Natural killer cell (primary cell): Measurements from ENCODE around the gene HDAC4. TPM values are rescaled to one million over a fixed set of nuclear protein-coding genes. Genes with fewer than 3 reads are reported as not detected.
A peak's percentile ranks its signal among the peaks of the same experiment; 100 is the strongest.

Experiments used
- ATAC-seq, 3 donors: fragments of 150-1000 bp in 2 of 3; fragments of 200-7000 bp in 1 of 3; cut with Tn5 transposase; 1 replicate in 1 of 3; 2 replicates in 2 of 3; pipeline ENCODE4 v1.10.0; 2021; ENCODE audit warnings: mild to moderate bottlenecking in 2 of 3, moderate library complexity in 2 of 3
- DNase-seq, 2 donors: peaks; one replicate each; pipeline versions ENCODE4 v3.0.0 to v3.0.0-alpha.2; 2013 to 2021; ENCODE audit warnings: mixed read lengths in 1 of 2
- H3K27ac ChIP-seq: one replicate; pipeline ENCODE4 v1.5.1; 2013; ENCODE audit warnings: mild to moderate bottlenecking, low read length
- H3K27me3 ChIP-seq: one replicate; pipeline ENCODE4 v1.6.1; 2013; ENCODE audit warnings: low read length; ENCODE audit not compliant: control insufficient read depth, insufficient read depth
- H3K36me3 ChIP-seq: one replicate; pipeline ENCODE4 v1.6.1; 2013; ENCODE audit warnings: low read length; ENCODE audit not compliant: control insufficient read depth, insufficient read depth
- H3K4me1 ChIP-seq: one replicate; pipeline ENCODE4 v1.6.1; 2013; ENCODE audit warnings: low read length; ENCODE audit not compliant: control insufficient read depth, insufficient read depth
- H3K4me3 ChIP-seq: one replicate; pipeline ENCODE4 v1.5.1; 2013; ENCODE audit warnings: low read length
- H3K9me3 ChIP-seq: one replicate; pipeline ENCODE4 v1.6.1; 2013; ENCODE audit warnings: low read length; ENCODE audit not compliant: control insufficient read depth, insufficient read depth
- H3K27ac Mint-ChIP-seq, 2 donors: one replicate each; pipeline ENCODE4 v1.8.0; 2022; ENCODE audit warnings: mild to moderate bottlenecking in 2 of 2, mixed read lengths in 2 of 2, moderate library complexity in 1 of 2
- H3K27me3 Mint-ChIP-seq, 2 donors: one replicate each; pipeline ENCODE4 v1.8.0; 2022; ENCODE audit warnings: low read depth in 2 of 2, mixed read lengths in 2 of 2
- H3K36me3 Mint-ChIP-seq: one replicate; pipeline ENCODE4 v1.8.0; 2022; ENCODE audit warnings: mixed read lengths
- H3K4me1 Mint-ChIP-seq, 2 donors: one replicate each; pipeline ENCODE4 v1.8.0; 2022; ENCODE audit warnings: mixed read lengths in 2 of 2
- H3K4me3 Mint-ChIP-seq: one replicate; pipeline ENCODE4 v1.8.0; 2022; ENCODE audit warnings: mild to moderate bottlenecking, moderate library complexity, mixed read lengths
- H3K9me3 Mint-ChIP-seq, 2 donors: one replicate each; pipeline ENCODE4 v1.8.0; 2022; ENCODE audit warnings: mixed read lengths in 2 of 2
- WGBS: methylation state at CpG from one replicate; pipeline ENCODE4 v1.1.7; 2013; ENCODE audit warnings: missing lambda C conversion rate; ENCODE audit not compliant: insufficient coverage; 5-methylcytosine and 5-hydroxymethylcytosine counted together
- intact Hi-C: fragments of 100-400 bp; cut with micrococcal nuclease; formaldehyde crosslinking; loops from one replicate; pipeline ENCODE4 v1.14.2; 2022
- total RNA-seq, 4 donors: library from RNA; stranded (reverse); fragments of 120-200 nt in 1 of 4; gene quantifications; one replicate each; pipeline versions ENCODE4 v1.2.3 to v1.2.4, GENCODE V29; 2013 to 2022
- TF ChIP-seq, protein P1 (sequence below): fragments of 200-600 bp; IDR thresholded peaks from one replicate; pipeline ENCODE4 v1.8.0; 2022; ENCODE audit warnings: antibody characterized with exemption

Gene HDAC4
- total RNA-seq, 3 donors from 2014 or later (not counting 1 experiment from before 2014, with no cell fraction given) = 74.9 to 105 (median 100) TPM

DNA sequence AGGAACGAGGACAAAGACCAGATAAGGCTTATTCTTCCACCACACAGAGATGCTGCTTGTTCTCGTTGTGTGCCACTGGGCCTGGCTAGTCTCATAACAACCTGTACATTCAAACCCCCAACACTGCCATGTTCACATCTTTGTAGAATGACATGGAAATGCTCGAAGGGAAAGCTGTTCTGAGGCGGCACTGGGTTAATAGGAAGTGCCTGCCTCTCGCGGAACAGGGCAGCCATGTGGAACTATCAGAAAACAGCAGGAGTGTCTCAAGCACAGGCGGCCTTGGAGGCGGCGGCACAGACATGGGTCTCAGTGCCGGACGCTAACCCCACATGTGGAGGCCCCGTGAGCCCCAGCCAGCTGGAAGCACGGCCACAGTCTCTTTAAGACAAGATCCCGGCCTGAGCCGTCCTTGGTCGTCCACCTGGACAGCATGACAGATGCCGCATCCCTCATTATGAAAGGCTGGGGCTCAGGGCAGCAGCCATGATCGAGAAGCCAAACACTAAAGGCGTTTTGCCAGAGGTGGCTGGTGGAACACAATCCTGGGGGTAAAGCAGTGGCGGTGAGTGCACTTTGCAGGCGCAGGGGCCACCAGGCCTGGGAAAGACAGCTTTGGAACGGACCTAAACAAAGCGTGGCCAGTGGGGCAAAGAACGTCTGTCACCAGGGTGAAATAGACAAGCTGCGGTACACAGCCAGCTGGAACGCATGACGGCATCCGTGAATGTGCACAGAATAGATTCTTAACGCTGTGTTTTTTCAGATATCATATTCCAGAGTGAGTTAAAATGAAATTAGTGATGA lies 161.0 kb downstream of the HDAC4 start:
- Mint-ChIP-seq H3K27ac (peak overlapping the region in 1 of 2 donors; percentile 21), H3K4me3 (no peak overlapping the region)

DNA sequence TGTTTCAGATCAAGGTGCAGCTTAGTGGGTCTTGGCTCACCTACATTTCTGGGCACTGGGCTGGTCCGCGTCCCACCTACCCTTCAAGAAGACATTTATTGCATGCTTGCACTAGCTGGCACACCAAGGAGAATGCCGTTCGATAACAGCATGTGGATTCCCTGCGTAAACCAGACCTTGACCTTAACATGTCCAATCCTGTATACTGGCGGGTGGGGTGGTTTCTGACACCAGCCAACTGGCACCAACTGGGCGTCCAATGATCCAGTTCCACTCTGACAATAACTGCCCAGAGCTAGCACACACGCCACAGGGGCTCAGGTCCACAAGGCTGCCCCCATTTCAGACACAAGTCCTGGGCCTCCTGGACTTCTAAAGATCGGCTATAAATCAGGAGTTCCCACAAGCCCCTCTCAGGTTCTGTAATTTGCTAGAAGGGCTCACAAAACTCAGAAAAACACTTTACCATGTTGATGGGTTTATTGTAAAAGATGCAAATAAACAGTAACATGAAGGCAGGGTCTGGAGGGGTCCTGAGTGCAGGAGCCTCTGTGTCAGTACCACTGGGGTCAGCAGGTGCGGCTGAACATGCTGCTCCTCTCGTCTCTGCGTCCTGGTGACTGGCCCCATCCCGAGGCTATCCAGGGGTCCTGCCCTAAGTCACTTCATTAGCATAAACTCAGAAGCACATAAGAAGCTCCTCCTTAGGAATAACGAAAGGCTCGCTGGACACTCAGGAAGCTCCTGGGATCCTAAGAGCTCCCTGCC lies 161.8 kb downstream of the HDAC4 start:
- no peak overlapping the region for H3K27ac Mint-ChIP-seq
- no peaks in the 10 kb centered on the region for H3K27me3 Mint-ChIP-seq
- DNase-seq = no peak
- Histone ChIP-seq H3K27me3 (no peaks in the 10 kb centered on the region), H3K27ac (no peak overlapping the region), H3K4me1 (peaks cover 25% of the 10 kb centered on the region), H3K36me3 (peaks cover 4% of the 10 kb centered on the region), H3K4me3 (no peak overlapping the region), H3K9me3 (no peaks in the 10 kb centered on the region)
- no peaks in the 10 kb centered on the region for H3K9me3 Mint-ChIP-seq
- H3K36me3 Mint-ChIP-seq = no peaks in the 10 kb centered on the region
- WGBS = 97% methylated on average over 15 of the region's 15 CpGs
- H3K4me3 Mint-ChIP-seq = no peak overlapping the region
- ATAC-seq = no peak
- intact Hi-C loops = no loop called here
- TF ChIP-seq, protein P1, sequence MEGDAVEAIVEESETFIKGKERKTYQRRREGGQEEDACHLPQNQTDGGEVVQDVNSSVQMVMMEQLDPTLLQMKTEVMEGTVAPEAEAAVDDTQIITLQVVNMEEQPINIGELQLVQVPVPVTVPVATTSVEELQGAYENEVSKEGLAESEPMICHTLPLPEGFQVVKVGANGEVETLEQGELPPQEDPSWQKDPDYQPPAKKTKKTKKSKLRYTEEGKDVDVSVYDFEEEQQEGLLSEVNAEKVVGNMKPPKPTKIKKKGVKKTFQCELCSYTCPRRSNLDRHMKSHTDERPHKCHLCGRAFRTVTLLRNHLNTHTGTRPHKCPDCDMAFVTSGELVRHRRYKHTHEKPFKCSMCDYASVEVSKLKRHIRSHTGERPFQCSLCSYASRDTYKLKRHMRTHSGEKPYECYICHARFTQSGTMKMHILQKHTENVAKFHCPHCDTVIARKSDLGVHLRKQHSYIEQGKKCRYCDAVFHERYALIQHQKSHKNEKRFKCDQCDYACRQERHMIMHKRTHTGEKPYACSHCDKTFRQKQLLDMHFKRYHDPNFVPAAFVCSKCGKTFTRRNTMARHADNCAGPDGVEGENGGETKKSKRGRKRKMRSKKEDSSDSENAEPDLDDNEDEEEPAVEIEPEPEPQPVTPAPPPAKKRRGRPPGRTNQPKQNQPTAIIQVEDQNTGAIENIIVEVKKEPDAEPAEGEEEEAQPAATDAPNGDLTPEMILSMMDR = no peak
- peaks cover 40 to 53% of the 10 kb centered on the region in 2 donors for H3K4me1 Mint-ChIP-seq

More for the DNA sequence above, 161.0 kb downstream of the HDAC4 start:
- TF ChIP-seq, protein P1 = no peak
- Histone ChIP-seq H3K27ac (no peak overlapping the region), H3K4me3 (no peak overlapping the region), H3K4me1 (peaks cover 25% of the 10 kb centered on the region), H3K27me3 (no peaks in the 10 kb centered on the region), H3K36me3 (no peaks in the 10 kb centered on the region), H3K9me3 (no peaks in the 10 kb centered on the region)
- intact Hi-C loops = no loop called here
- no peak for ATAC-seq
- DNase-seq = no peak
- Mint-ChIP-seq H3K4me1 (peaks cover 41 to 59% of the 10 kb centered on the region in 2 donors), H3K36me3 (no peaks in the 10 kb centered on the region), H3K27me3 (no peaks in the 10 kb centered on the region), H3K9me3 (no peaks in the 10 kb centered on the region)
- WGBS = 92% methylated on average over 29 of the region's 29 CpGs

DNA sequence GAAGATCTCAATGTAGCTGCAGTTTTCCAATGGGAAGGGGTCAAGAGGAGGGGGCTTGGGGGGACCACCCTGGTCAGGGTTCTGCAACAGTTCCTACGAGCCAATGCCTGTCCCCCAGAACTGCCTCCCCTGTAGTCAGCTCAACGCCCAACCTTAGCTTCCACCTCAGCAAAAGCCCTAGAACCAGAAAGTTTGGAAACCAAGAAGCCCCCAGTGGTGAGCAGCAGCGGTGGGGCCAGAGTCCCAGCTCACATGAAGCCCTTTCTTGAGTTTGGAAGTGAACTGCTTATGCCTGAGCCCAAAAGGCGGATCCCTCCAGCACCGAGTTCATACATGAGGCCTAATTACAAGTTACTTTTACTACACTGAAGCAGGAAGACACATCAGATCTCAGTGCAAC lies 162.4 kb downstream of the HDAC4 start:
- 94% methylated on average over 5 of the region's 5 CpGs for WGBS
- no peaks in the 10 kb centered on the region for H3K27me3 Mint-ChIP-seq
- no peak overlapping the region for H3K4me3 Mint-ChIP-seq
- Histone ChIP-seq H3K27me3 (no peaks in the 10 kb centered on the region), H3K27ac (no peak overlapping the region), H3K4me3 (no peak overlapping the region), H3K4me1 (peaks cover 25% of the 10 kb centered on the region), H3K9me3 (no peaks in the 10 kb centered on the region), H3K36me3 (peaks cover 6% of the 10 kb centered on the region)
- no peaks in the 10 kb centered on the region for H3K36me3 Mint-ChIP-seq
- DNase-seq (no peak), ATAC-seq (no peak)
- no peaks in the 10 kb centered on the region for H3K9me3 Mint-ChIP-seq
- TF ChIP-seq, protein P1 = no peak
- H3K27ac Mint-ChIP-seq = no peak overlapping the region
- intact Hi-C loops = no loop called here
- peaks cover 37 to 48% of the 10 kb centered on the region in 2 donors for H3K4me1 Mint-ChIP-seq
